ENCODE measurements around the gene SYMPK. TPM values are rescaled to one million over a fixed set of nuclear protein-coding genes. Genes with fewer than 3 reads are reported as not detected.
A peak's percentile ranks its signal among the peaks of the same experiment; 100 is the strongest.

SYMPK gene
- total RNA-seq, 3 donors from 2014 or later: 61.1 to 67.4 (median 65.9) TPM

DNA sequence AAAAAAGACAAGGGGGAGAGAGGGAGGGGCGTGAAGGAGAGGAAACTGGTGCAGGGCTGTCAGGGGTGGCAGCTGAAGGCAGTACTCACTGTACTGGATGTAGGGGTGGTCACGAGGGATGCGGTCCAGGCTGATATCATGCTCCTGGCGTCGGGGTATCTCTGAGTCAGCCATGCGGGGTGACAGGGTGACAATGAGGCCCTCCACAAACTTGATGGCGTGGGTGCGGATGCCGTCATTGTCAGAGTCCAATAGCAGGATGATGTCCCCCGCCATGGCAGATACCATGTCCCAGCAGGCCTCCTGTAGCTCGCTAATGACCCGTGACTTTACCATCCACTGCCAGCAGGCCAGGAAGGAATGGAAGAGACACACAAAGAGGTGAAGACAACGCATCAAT, 15.3 kb downstream of the SYMPK start:
- Histone ChIP-seq H3K4me3 (no peak overlapping the region), H3K4me1 (ENCODE audit: low read depth) (no peaks in the 10 kb centered on the region), H3K9me3 (no peaks in the 10 kb centered on the region), H3K36me3 (ENCODE audit: low read depth) (no peaks in the 10 kb centered on the region)
- intact Hi-C loops (cut with DNase I, micrococcal nuclease): no loop called here
- ATAC-seq (no peak), DNase-seq (peak in 1 of 3 donors; percentile 7)
- TF ChIP-seq, protein P1, sequence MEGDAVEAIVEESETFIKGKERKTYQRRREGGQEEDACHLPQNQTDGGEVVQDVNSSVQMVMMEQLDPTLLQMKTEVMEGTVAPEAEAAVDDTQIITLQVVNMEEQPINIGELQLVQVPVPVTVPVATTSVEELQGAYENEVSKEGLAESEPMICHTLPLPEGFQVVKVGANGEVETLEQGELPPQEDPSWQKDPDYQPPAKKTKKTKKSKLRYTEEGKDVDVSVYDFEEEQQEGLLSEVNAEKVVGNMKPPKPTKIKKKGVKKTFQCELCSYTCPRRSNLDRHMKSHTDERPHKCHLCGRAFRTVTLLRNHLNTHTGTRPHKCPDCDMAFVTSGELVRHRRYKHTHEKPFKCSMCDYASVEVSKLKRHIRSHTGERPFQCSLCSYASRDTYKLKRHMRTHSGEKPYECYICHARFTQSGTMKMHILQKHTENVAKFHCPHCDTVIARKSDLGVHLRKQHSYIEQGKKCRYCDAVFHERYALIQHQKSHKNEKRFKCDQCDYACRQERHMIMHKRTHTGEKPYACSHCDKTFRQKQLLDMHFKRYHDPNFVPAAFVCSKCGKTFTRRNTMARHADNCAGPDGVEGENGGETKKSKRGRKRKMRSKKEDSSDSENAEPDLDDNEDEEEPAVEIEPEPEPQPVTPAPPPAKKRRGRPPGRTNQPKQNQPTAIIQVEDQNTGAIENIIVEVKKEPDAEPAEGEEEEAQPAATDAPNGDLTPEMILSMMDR (IDR thresholded peaks at IDR 0.05): no peak

DNA sequence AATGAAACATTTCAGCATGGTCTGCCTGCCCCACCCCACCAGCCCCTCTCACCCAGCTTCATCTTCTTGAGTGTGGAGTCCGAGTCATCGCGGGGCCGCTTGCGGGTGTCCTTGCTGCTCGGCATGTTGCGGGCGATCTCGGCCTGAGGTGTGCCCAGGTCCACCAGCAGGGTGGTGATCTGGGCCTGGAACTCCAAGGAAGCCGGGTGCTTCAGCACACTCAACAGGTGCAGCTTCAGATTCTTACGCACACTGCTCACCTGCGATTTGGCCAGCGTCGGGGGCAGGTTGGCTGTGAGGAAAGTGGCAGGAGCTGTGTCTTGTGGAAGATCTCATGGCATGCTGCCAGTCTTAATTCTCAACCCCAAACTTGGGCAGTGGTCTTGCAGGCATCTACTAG, 20.7 kb downstream of the SYMPK start:
- TF ChIP-seq, protein P1 (IDR thresholded peaks at IDR 0.05): no peak
- no peaks in the 10 kb centered on the region for H3K9me3 ChIP-seq
- no peaks in the 10 kb centered on the region for H3K4me1 ChIP-seq (ENCODE audit: low read depth)
- intact Hi-C loops (cut with DNase I, micrococcal nuclease): no loop called here
- peaks cover 11% of the 10 kb centered on the region for H3K36me3 ChIP-seq (ENCODE audit: low read depth)
- ATAC-seq (no peak), DNase-seq (peak in 1 of 3 donors; percentile 7)
- no peak overlapping the region for H3K4me3 ChIP-seq

DNA sequence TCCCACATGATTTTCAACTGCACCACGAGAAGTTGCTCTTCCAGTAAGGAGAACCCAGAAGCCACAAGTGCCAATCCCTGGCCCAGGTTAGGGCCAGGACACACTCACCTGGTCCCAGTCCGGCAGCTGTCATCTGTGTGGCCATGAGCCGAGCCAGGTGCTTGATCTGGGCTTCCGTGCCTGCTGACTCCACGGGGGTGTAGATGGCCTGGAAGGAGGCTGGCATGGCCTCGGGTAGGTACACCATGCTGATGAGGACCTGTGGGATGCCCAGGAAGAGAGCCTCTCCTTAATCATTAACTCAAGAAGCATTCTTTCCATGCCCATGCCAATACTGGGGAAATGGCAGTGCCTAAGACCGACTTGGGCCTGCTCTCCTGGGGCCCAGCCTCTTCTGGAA, 28.0 kb downstream of the SYMPK start:
- peak in 1 of 3 donors; percentile 4 for DNase-seq
- peaks cover 23% of the 10 kb centered on the region for H3K36me3 ChIP-seq (ENCODE audit: low read depth)
- ATAC-seq: no peak
- TF ChIP-seq, protein P1 (IDR thresholded peaks at IDR 0.05): no peak
- intact Hi-C loops (cut with DNase I, micrococcal nuclease): no loop called here
- no peak overlapping the region for H3K4me3 ChIP-seq
- no peaks in the 10 kb centered on the region for H3K9me3 ChIP-seq
- H3K4me1 ChIP-seq (ENCODE audit: low read depth): no peaks in the 10 kb centered on the region

DNA sequence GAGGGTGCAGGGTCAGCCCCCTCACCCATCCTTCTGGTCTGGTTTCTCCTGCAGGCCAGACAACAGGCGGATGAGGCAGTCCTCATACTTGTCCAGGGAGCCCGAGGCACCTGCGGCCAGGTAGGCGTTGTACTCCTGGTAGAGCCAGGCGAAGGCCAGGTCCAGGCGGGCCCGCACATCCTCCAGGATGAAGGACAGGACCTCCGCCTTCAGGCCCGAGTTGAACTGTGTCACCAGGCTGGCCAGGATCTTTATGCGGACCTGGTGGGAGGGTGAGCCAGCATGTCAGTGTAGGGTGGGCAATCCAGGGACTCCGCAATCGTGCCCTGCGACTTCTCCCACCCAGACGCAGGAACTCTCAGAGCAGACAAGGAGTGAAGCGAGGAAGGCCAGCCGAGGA, 34.0 kb downstream of the SYMPK start:
- Histone ChIP-seq H3K4me3 (no peak overlapping the region), H3K9me3 (no peaks in the 10 kb centered on the region), H3K4me1 (ENCODE audit: low read depth) (no peaks in the 10 kb centered on the region), H3K36me3 (ENCODE audit: low read depth) (peaks cover 10% of the 10 kb centered on the region)
- TF ChIP-seq, protein P1 (IDR thresholded peaks at IDR 0.05): no peak
- intact Hi-C loops (cut with DNase I, micrococcal nuclease): no loop called here
- ATAC-seq: no peak
- no peak for DNase-seq

DNA sequence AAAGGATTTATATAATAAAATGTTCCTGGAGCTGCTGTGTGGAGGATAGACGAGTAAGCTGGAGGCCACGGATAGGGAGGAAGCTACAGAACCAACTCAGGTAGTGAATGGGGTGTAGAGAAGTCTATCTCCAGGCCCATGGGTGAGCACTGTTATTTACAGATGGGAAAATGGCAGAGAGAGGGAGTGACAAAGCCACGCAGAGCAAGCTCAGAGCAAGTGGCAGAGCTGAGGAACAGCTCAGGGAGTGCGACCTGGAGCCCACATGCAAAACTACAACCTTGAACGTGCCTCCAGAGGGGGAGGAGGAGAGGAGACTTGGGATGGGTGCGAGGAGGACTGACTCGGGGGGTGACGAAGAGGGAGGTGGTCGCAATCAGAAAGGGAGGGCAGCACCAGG, 34.4 kb downstream of the SYMPK start:
- no peaks in the 10 kb centered on the region for H3K9me3 ChIP-seq
- H3K4me1 ChIP-seq (ENCODE audit: low read depth): no peaks in the 10 kb centered on the region
- intact Hi-C loops (cut with DNase I, micrococcal nuclease): no loop called here
- no peak overlapping the region for H3K4me3 ChIP-seq
- DNase-seq (no peak), ATAC-seq (no peak)
- peaks cover 8% of the 10 kb centered on the region for H3K36me3 ChIP-seq (ENCODE audit: low read depth)
- TF ChIP-seq, protein P1 (IDR thresholded peaks at IDR 0.05): no peak

DNA sequence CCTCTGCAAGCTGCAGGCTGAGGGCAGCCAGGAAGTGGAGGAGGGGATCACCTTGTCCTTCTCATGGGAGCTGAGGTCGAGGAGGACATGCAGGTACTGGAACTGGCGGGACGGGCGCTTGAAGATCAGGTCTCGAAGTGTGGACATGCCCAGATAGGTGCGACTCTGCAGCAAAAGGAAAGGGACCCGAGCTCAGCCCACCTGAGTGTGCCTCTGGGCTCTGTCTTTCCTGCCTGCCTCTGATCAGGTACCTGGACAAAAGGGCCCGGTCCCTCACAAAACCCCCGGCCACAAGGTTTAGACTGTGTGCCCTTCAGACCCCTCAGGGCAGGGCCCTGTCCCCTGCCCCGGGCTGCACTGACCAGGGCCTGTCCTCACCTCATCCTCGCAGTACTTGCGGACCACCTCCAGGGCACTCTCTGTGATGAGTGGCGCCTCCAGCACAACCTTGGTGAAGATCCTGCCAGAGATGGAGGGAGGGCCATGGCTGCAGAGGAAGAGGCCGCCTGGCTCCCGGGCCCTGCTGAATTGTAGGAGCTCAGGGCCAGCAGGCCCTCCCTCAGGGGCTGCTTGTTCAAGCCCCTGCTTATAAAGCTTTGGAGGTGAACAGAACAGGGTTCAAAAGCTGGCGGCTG, 35.4 kb downstream of the SYMPK start:
- ATAC-seq (no peak), DNase-seq (no peak)
- H3K4me3 ChIP-seq: no peak overlapping the region
- no peaks in the 10 kb centered on the region for H3K4me1 ChIP-seq (ENCODE audit: low read depth)
- no peaks in the 10 kb centered on the region for H3K9me3 ChIP-seq
- TF ChIP-seq, protein P1 (IDR thresholded peaks at IDR 0.05): no peak
- peaks cover 5% of the 10 kb centered on the region for H3K36me3 ChIP-seq (ENCODE audit: low read depth)
- intact Hi-C loops (cut with DNase I, micrococcal nuclease): no loop called here

Data from mucosa of descending colon (tissue), 3 donors.